Pancreas (tissue), 10 donors: ENCODE measurements around the gene SLC35A4. TPM values are rescaled to one million over a fixed set of nuclear protein-coding genes. Genes with fewer than 3 reads are reported as not detected.

Experiments
- ATAC-seq, 4 donors: fragments of 200-7000 bp; cut with Tn5 transposase; one replicate each; pipeline versions ENCODE4 v1.8.0 to v1.9.1; 2020; ENCODE audit warnings: mild to moderate bottlenecking in 4 of 4, moderate library complexity in 4 of 4
- DNase-seq, 6 donors: peaks; one replicate each; pipeline ENCODE4 v3.0.0-alpha.2; 2020
- FAIRE-seq: peaks from 2 replicates; lab custom pipeline; 2012; peaks lifted over from hg19 to GRCh38; lab: Jason Lieb, UNC
- H3K27ac ChIP-seq, 4 donors: fragments of 200-600 bp; sonication (generic); 1 replicate in 3 of 4; 2 replicates in 1 of 4; pipeline versions ENCODE4 v1.5.0 to v1.8.0; 2020
- H3K27me3 ChIP-seq, 4 donors: fragments of 200-600 bp; one replicate each; pipeline ENCODE4 v1.8.0; 2021
- H3K36me3 ChIP-seq, 3 donors: fragments of 200-600 bp; sonication (generic) in 1 of 3; one replicate each; pipeline versions ENCODE4 v1.5.0 to v1.8.0; 2020 to 2021
- H3K4me1 ChIP-seq, 3 donors: fragments of 200-600 bp; one replicate each; pipeline ENCODE4 v1.8.0; 2021
- H3K4me3 ChIP-seq, 4 donors: fragments of 200-600 bp; sonication (generic) in 2 of 4; one replicate each; pipeline versions ENCODE4 v1.5.0 to v1.8.0; 2020 to 2021
- H3K9me3 ChIP-seq, 4 donors: fragments of 200-600 bp; one replicate each; pipeline ENCODE4 v1.8.0; 2021
- CTCF ChIP-seq, 4 donors: fragments of 200-600 bp; sonication (generic) in 3 of 4; IDR thresholded peaks; one replicate each; pipeline versions ENCODE4 v1.5.0 to v1.8.0; 2021; ENCODE audit warnings: antibody characterized with exemption in 4 of 4
- WGBS, 2 donors: extraction: QIAGEN DNeasy Blood & Tissue Kit; methylation state at CpG; one replicate each; pipeline ENCODE4 v1.1.7; 2013; 5-methylcytosine and 5-hydroxymethylcytosine counted together
- intact Hi-C, 3 donors: fragments of 100-400 bp; cut with DNase I; formaldehyde crosslinking; loops; one replicate each; pipeline versions ENCODE4 v1.11.1 to v1.14.2; 2022
- microRNA-seq, 2 donors: library from miRNA; unstranded; fragments of <30 nt; microRNA quantifications; one replicate each; pipeline versions ENCODE4 to v1.1.0, GENCODE V29; 2019 to 2020
- polyA plus RNA-seq, 2 donors: library from polyadenylated mRNA; stranded (reverse); fragments of 200-250 nt; gene quantifications; one replicate each; pipeline ENCODE4 v1.2.3, GENCODE V29; 2013
- total RNA-seq, 6 donors: library from RNA; stranded (reverse); fragmentation: NEBNext Ultra II Directional in 4 of 6; extraction: Animal tissue kit (Norgen Biotek cat#: 25700) in 4 of 6; gene quantifications; one replicate each; pipeline versions ENCODE4 v1.2.1 to v1.2.4, GENCODE V29; 2021 to 2023
- donor health status: healthy with polysubstance abuse.
- donor health status: DM: no; HTN: no; CAD: no; lungs with moderate emphysema.
- donor health status: DM: no; HTN: no; CAD: no.
- donor health status: control.
- donor health status: control.
- donor health status: Bipolar disorder and iron deficiency.
- donor health status: DM: yes; HTN: yes; CAD: no.
- donor health status: DM: no; HTN: no; CAD: no.
- donor health status: DM: no; HTN: no; CAD: no.
- donor health status: DM: yes; HTN: yes; CAD: no.

SLC35A4 gene
- total and polyA plus RNA-seq, 8 donors: 17.0 to 36.5 (median 25.4) TPM

GRCh38 chr5:140611020-140611521 lies 46.4 kb downstream of the SLC35A4 start:
- TF ChIP-seq CTCF (IDR thresholded peaks at IDR 0.05): no peak
- ATAC-seq (peak in 1 of 4 donors; percentile 37), FAIRE-seq (no peak), DNase-seq (no peak)
- 92 to 94% methylated on average over 2 of the region's 2 CpGs for WGBS, 2 donors
- H3K4me1 ChIP-seq: no peaks in the 10 kb centered on the region
- no peaks in the 10 kb centered on the region for H3K27me3 ChIP-seq
- H3K36me3 ChIP-seq: no peaks in the 10 kb centered on the region
- H3K27ac ChIP-seq: peak overlapping the region in 2 of 4 donors; percentile 23 to 38
- no peak overlapping the region for H3K4me3 ChIP-seq
- H3K9me3 ChIP-seq: no peaks in the 10 kb centered on the region
- intact Hi-C loops: no loop called here

Small RNA genes within 50 kb of the gene (microRNA-seq; reads per million reads assigned to microRNA genes)
- gene MIR6831: 0 reads per million in 2 donors

Other genes starting within 250 kb of the SLC35A4 start
- 1 to 10 TPM in 5 of 6 donors, under 1 TPM in 1; 0.97 to 5.0 (median 1.7) TPM for gene HBEGF, start 218.2 kb upstream of the SLC35A4 start, total RNA-seq
- gene HBEGF, start 218.2 kb upstream of the SLC35A4 start, polyA plus RNA-seq: 1 to 10 TPM; 1.9 to 3.1 TPM
- gene SLC4A9, start 204.6 kb upstream of the SLC35A4 start, total RNA-seq: under 1 TPM in 4 of 6 donors, not detected in 2; 0.12 to 0.32 (median 0.23) TPM
- 1 to 10 TPM in 1 of 2 donors, under 1 TPM in 1; 0.89 to 1.0 TPM for gene SLC4A9, start 204.6 kb upstream of the SLC35A4 start, polyA plus RNA-seq
- 10 to 100 TPM; 56.0 to 77.7 (median 64.0) TPM for gene ANKHD1, start 163.0 kb upstream of the SLC35A4 start, total RNA-seq
- 10 to 100 TPM; 56.4 to 76.1 TPM for gene ANKHD1, start 163.0 kb upstream of the SLC35A4 start, polyA plus RNA-seq
- gene EIF4EBP3, start 17.2 kb upstream of the SLC35A4 start, total RNA-seq: 10 to 100 TPM in 4 of 6 donors, 1 to 10 TPM in 2; 7.2 to 19.9 (median 12.1) TPM
- 10 to 100 TPM; 52.7 to 55.5 TPM for gene EIF4EBP3, start 17.2 kb upstream of the SLC35A4 start, polyA plus RNA-seq
- 10 to 100 TPM in 4 of 6 donors, 1 to 10 TPM in 2; 7.0 to 14.3 (median 11.2) TPM for gene SRA1, start 7.4 kb upstream of the SLC35A4 start, total RNA-seq
- 10 to 100 TPM; 20.5 to 29.7 TPM for gene SRA1, start 7.4 kb upstream of the SLC35A4 start, polyA plus RNA-seq
- gene APBB3, start 230 bp upstream of the SLC35A4 start, total RNA-seq: 10 to 100 TPM in 4 of 6 donors, 1 to 10 TPM in 2; 8.1 to 20.0 (median 12.7) TPM
- 10 to 100 TPM; 48.1 to 51.0 TPM for gene APBB3, start 230 bp upstream of the SLC35A4 start, polyA plus RNA-seq
- 10 to 100 TPM in 3 of 6 donors, 1 to 10 TPM in 3; 4.3 to 45.8 (median 16.1) TPM for gene CD14, start 68.3 kb downstream of the SLC35A4 start, total RNA-seq
- gene CD14, start 68.3 kb downstream of the SLC35A4 start, polyA plus RNA-seq: 10 to 100 TPM; 11.8 to 17.6 TPM
- 10 to 100 TPM in 1 of 6 donors, 1 to 10 TPM in 5; 5.5 to 12.3 (median 8.0) TPM for gene TMCO6, start 74.6 kb downstream of the SLC35A4 start, total RNA-seq
- 10 to 100 TPM; 17.2 to 19.7 TPM for gene TMCO6, start 74.6 kb downstream of the SLC35A4 start, polyA plus RNA-seq
- gene NDUFA2, start 82.8 kb downstream of the SLC35A4 start, total RNA-seq: 10 to 100 TPM; 20.7 to 31.9 (median 24.2) TPM
- gene NDUFA2, start 82.8 kb downstream of the SLC35A4 start, polyA plus RNA-seq: 100 to 1,000 TPM; 106 to 125 TPM
- gene IK, start 83.0 kb downstream of the SLC35A4 start, total RNA-seq: 10 to 100 TPM; 25.1 to 43.5 (median 28.1) TPM
- gene IK, start 83.0 kb downstream of the SLC35A4 start, polyA plus RNA-seq: 10 to 100 TPM; 31.2 to 53.4 TPM
- gene WDR55, start 100.1 kb downstream of the SLC35A4 start, total RNA-seq: 10 to 100 TPM; 10.2 to 14.1 (median 11.9) TPM
- 10 to 100 TPM; 17.1 to 19.2 TPM for gene WDR55, start 100.1 kb downstream of the SLC35A4 start, polyA plus RNA-seq
- 1 to 10 TPM in 1 of 6 donors, under 1 TPM in 5; 0.37 to 1.0 (median 0.56) TPM for gene DND1, start 108.7 kb downstream of the SLC35A4 start, total RNA-seq
- 1 to 10 TPM; 3.5 to 3.8 TPM for gene DND1, start 108.7 kb downstream of the SLC35A4 start, polyA plus RNA-seq
- gene HARS1, start 126.5 kb downstream of the SLC35A4 start, total RNA-seq: 10 to 100 TPM; 24.7 to 34.7 (median 30.1) TPM
- gene HARS1, start 126.5 kb downstream of the SLC35A4 start, polyA plus RNA-seq: 10 to 100 TPM; 46.8 to 47.8 TPM
- 10 to 100 TPM in 1 of 6 donors, 1 to 10 TPM in 5; 5.9 to 15.9 (median 8.6) TPM for gene HARS2, start 126.6 kb downstream of the SLC35A4 start, total RNA-seq
- 10 to 100 TPM; 12.4 to 23.6 TPM for gene HARS2, start 126.6 kb downstream of the SLC35A4 start, polyA plus RNA-seq
- gene ZMAT2, start 135.6 kb downstream of the SLC35A4 start, total RNA-seq: 10 to 100 TPM; 10.5 to 28.0 (median 15.8) TPM
- 10 to 100 TPM; 21.2 to 42.9 TPM for gene ZMAT2, start 135.6 kb downstream of the SLC35A4 start, polyA plus RNA-seq
- gene PCDHA1, start 221.3 kb downstream of the SLC35A4 start, total RNA-seq: under 1 TPM in 4 of 6 donors, not detected in 2; 0.03 to 0.13 (median 0.09) TPM
- gene PCDHA1, start 221.3 kb downstream of the SLC35A4 start, polyA plus RNA-seq: under 1 TPM; 0.04 to 0.47 TPM
- gene PCDHA2, start 230.0 kb downstream of the SLC35A4 start, total RNA-seq: under 1 TPM in 5 of 6 donors, not detected in 1; 0.08 to 0.31 (median 0.12) TPM
- gene PCDHA2, start 230.0 kb downstream of the SLC35A4 start, polyA plus RNA-seq: under 1 TPM; 0.19 to 0.40 TPM
- under 1 TPM; 0.24 to 0.79 (median 0.50) TPM for gene PCDHA3, start 236.2 kb downstream of the SLC35A4 start, total RNA-seq
- 1 to 10 TPM in 1 of 2 donors, under 1 TPM in 1; 0.27 to 1.2 TPM for gene PCDHA3, start 236.2 kb downstream of the SLC35A4 start, polyA plus RNA-seq
- 1 to 10 TPM in 4 of 6 donors, under 1 TPM in 2; 0.74 to 3.1 (median 1.5) TPM for gene PCDHA4, start 242.2 kb downstream of the SLC35A4 start, total RNA-seq
- gene PCDHA4, start 242.2 kb downstream of the SLC35A4 start, polyA plus RNA-seq: under 1 TPM; 0.53 to 0.70 TPM